Body of pancreas (tissue), 4 donors: Measurements from ENCODE around the gene PIGZ.

Experiments
- CTCF ChIP-seq, 7 experiments: fragments of 450-650 bp in 4 of 7; fragments of 200-600 bp in 3 of 7; sonication (generic) in 3 of 7; IDR thresholded peaks; one replicate each; pipeline ENCODE4 v1.5.1; 2016 to 2019; ENCODE audit warnings: antibody characterized with exemption in 7 of 7
- POLR2A ChIP-seq, 3 donors: fragments of 450-650 bp; IDR thresholded peaks; one replicate each; pipeline ENCODE4 v1.6.1; 2016; ENCODE audit warnings: antibody characterized with exemption in 3 of 3, mild to moderate bottlenecking in 2 of 3

- TF ChIP-seq POLR2A (IDR thresholded peaks at IDR 0.05) (no peak), CTCF (IDR thresholded peaks at IDR 0.05) (no peak)
Measured at GRCh38 chr3:196931828-196932587, 36.6 kb downstream of the PIGZ start.
